ENCODE data around the gene CFI. TPM values are rescaled to one million over a fixed set of nuclear protein-coding genes. Genes with fewer than 3 reads are reported as not detected.

The CFI gene
- total and polyA plus RNA-seq, 2 of the 8 experiments (the other 6 are each of a cell fraction or from before 2014, with no cell fraction given), result not detected

DNA sequence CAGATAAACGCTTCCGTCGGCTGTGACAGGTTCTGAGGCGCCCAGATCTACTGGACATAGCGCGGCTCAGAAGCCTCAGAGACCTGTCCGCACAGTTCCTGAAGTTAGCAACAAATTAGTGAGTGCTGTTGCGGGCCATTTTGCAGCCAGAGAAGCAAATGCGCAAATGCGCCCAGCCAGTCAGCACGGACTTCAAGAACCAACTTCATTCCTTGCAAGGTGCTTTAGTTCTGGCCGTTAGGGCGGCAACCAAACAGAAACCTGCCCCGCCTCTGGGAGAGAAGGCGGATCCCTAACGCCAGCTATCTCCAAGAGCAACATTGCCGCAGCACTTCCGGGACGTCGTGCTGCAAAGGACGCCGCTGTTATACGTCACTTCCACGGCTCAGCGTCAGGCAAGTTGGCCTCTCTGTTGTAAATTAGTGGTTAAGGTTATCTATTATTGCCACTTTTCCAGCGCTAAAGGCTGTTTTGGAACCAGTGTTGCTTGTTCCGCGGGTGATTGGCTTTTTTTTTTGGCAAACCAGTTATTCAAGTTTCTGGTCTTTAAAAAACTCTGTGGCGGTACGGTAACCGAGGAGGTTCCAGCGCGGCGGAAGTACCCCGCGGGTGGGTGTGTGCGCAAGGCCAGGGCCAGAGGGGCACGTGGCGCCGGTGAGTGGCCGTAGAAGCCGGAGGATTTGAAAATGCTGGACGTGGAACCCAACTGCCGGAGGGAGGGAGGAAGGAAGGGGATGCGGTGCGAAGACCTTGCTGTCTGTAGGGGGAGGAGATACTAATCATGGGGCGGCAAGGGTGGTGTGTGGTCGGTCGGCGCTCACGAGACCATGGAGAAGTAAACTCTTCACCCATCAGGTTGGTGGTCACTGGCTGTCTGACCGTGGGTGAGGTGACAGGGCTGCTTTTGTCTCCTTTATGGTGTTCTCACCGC lies 13.6 kb upstream of the CFI start, which contains the start of gene GAR1 (continued):
- peak; percentile 86; the same call in 1 of the 2 replicates for TF ChIP-seq RBBP5 (IDR thresholded peaks at IDR 0.05; ENCODE audit: borderline replicate concordance, low read depth, low read length)
- no peak for TF ChIP-seq TAF7 (optimal IDR thresholded peaks at IDR 0.05; ENCODE audit: borderline replicate concordance, low read depth, low read length)
- TF ChIP-seq TEAD4 (IDR thresholded peaks at IDR 0.05; ENCODE audit: low read depth, low read length), result 0 out of 2 replicates have a peak, but pooled peaks have one; percentile 31
- peak; percentile 84 for TF ChIP-seq POLR2AphosphoS5 (IDR thresholded peaks at IDR 0.05; ENCODE audit: low read depth, low read length)
- TF ChIP-seq SP2 (IDR thresholded peaks at IDR 0.05; ENCODE audit: low read length), result no peak
- peak in 1 of 2 experiments; percentile 41; a peak in 2 of 3 replicates for TF ChIP-seq POLR2A (IDR thresholded peaks at IDR 0.05; ENCODE audit: control extremely low read depth in 1 of 2, low read depth in 2 of 2, low read length in 2 of 2)
- TF ChIP-seq SUZ12 (IDR thresholded peaks at IDR 0.05; ENCODE audit: low read length), result no peak
- TF ChIP-seq, protein P1, sequence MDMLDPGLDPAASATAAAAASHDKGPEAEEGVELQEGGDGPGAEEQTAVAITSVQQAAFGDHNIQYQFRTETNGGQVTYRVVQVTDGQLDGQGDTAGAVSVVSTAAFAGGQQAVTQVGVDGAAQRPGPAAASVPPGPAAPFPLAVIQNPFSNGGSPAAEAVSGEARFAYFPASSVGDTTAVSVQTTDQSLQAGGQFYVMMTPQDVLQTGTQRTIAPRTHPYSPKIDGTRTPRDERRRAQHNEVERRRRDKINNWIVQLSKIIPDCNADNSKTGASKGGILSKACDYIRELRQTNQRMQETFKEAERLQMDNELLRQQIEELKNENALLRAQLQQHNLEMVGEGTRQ (IDR thresholded peaks at IDR 0.05; ENCODE audit: low read length), result peak; percentile 33; the same call in 1 of the 2 replicates
- TF ChIP-seq SRF (IDR thresholded peaks at IDR 0.05; ENCODE audit: low read depth, low read length), result 0 out of 2 replicates have a peak, but pooled peaks have one; percentile 41
- peak; percentile 45; the same call in 1 of the 2 replicates for TF ChIP-seq SP4 (IDR thresholded peaks at IDR 0.05; ENCODE audit: low read length)
- TF ChIP-seq PHF8 (conservative IDR thresholded peaks at IDR 0.05; ENCODE audit: low read depth, low read length), result peak; percentile 76
- TF ChIP-seq HDAC2 (IDR thresholded peaks at IDR 0.05; ENCODE audit: borderline replicate concordance in 1 of 2, low read depth in 2 of 2, low read length in 2 of 2), result peak in 1 of 2 experiments; percentile 60; a peak in 2 of 4 replicates
- peak; percentile 98 for TF ChIP-seq CREB1 (IDR thresholded peaks at IDR 0.05)
- no peak for TF ChIP-seq RAD21 (IDR thresholded peaks at IDR 0.05 in 1 of 2, conservative IDR thresholded peaks at IDR 0.05 in 1 of 2; ENCODE audit: low read depth in 2 of 2, low read length in 2 of 2)
- TF ChIP-seq GABPA (IDR thresholded peaks at IDR 0.05; ENCODE audit: borderline replicate concordance, insufficient read depth, low read length), result peak; percentile 39; the same call in 1 of the 2 replicates
- TF ChIP-seq TBP (IDR thresholded peaks at IDR 0.05; ENCODE audit: low read depth, low read length), result peak; percentile 78
- TF ChIP-seq SP1 (IDR thresholded peaks at IDR 0.05; ENCODE audit: low read depth, low read length), result 0 out of 2 replicates have a peak, but pooled peaks have one; percentile 29
- TF ChIP-seq, protein P2, sequence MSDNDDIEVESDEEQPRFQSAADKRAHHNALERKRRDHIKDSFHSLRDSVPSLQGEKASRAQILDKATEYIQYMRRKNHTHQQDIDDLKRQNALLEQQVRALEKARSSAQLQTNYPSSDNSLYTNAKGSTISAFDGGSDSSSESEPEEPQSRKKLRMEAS (IDR thresholded peaks at IDR 0.05), result peak; percentile 97
- TF ChIP-seq KDM5A (IDR thresholded peaks at IDR 0.05; ENCODE audit: low read length), result peak; percentile 71
- TF ChIP-seq POU5F1 (IDR thresholded peaks at IDR 0.05; ENCODE audit: low read depth, low read length), result no peak

All from H1 (cell line).